Caco-2 (cell line): ENCODE data around the gene GATM. TPM values are rescaled to one million over a fixed set of nuclear protein-coding genes. Genes with fewer than 3 reads are reported as not detected.
"Not testable (repeated sequence)": the region's sequence is repeated elsewhere in the genome, so short reads cannot be mapped to it uniquely, and the experiment has no call there.

Source experiments
- BruUV-seq: library from RNA; stranded (reverse); fragments of 400-500 nt; replicated peaks from 2 replicates; lab custom pipeline; 2021; lab: Mats Ljungman, UMichigan
- CTCF ChIA-PET: fragments of 300-600 bp; sonication (Branson Sonifier 250); formaldehyde crosslinking; loops from one replicate; lab custom pipeline; 2022; ENCODE audit warnings: antibody characterized with exemption; lab: Charles Lee
- POLR2A ChIA-PET: fragments of 300-600 bp; sonication (Branson Sonifier 250); formaldehyde crosslinking; loops from one replicate; lab custom pipeline; 2022; ENCODE audit warnings: antibody characterized with exemption; lab: Charles Lee
- DNase-seq, 2 experiments: peaks; one replicate each; pipeline versions ENCODE4 v3.0.0 to v3.0.0-alpha.2; 2020 to 2022
- H3K27me3 ChIP-seq: replicated peaks from 2 replicates; pipeline ENCODE4 v1.6.0; 2011; ENCODE audit warnings: low read length; ENCODE audit not compliant: control insufficient read depth, insufficient read depth
- H3K36me3 ChIP-seq: 2 replicates; pipeline ENCODE4 v1.5.1; 2011; ENCODE audit warnings: low read length; ENCODE audit not compliant: control insufficient read depth, insufficient read depth
- H3K4me1 ChIP-seq: fragments of 250-450 bp; sonication (Bioruptor Pico); 2 replicates; pipeline ENCODE4 v1.5.1; 2020; ENCODE audit warnings: mild to moderate bottlenecking
- H3K4me3 ChIP-seq: 2 replicates; pipeline ENCODE4 v1.5.1; 2011; ENCODE audit warnings: low read depth, mild to moderate bottlenecking, control low read depth, low read length
- H3K9me3 ChIP-seq: fragments of 250-450 bp; sonication (Bioruptor Pico); 2 replicates; pipeline ENCODE4 v1.5.1; 2020; ENCODE audit warnings: mild to moderate bottlenecking, moderate library complexity
- H3K27ac Mint-ChIP-seq: one replicate; pipeline ENCODE4 v1.8.0; 2022; ENCODE audit warnings: mixed read lengths; ENCODE audit not compliant: unreplicated experiment
- H3K27me3 Mint-ChIP-seq: one replicate; pipeline ENCODE4 v1.8.0; 2022; ENCODE audit warnings: mixed read lengths; ENCODE audit not compliant: insufficient read depth, unreplicated experiment
- H3K36me3 Mint-ChIP-seq: one replicate; pipeline ENCODE4 v1.8.0; 2022; ENCODE audit warnings: mild to moderate bottlenecking, mixed read lengths; ENCODE audit not compliant: insufficient read depth, unreplicated experiment
- H3K4me1 Mint-ChIP-seq: one replicate; pipeline ENCODE4 v1.8.0; 2022; ENCODE audit warnings: low read depth, mixed read lengths; ENCODE audit not compliant: unreplicated experiment
- H3K4me3 Mint-ChIP-seq: one replicate; pipeline ENCODE4 v1.8.0; 2022; ENCODE audit warnings: mild to moderate bottlenecking, moderate library complexity, mixed read lengths; ENCODE audit not compliant: unreplicated experiment
- H3K9me3 Mint-ChIP-seq: one replicate; pipeline ENCODE4 v1.8.0; 2022; ENCODE audit warnings: mixed read lengths; ENCODE audit not compliant: unreplicated experiment
- CTCF ChIP-seq, 2 experiments: fragments of 200-600 bp in 1 of 2; IDR thresholded peaks; 1 replicate in 1 of 2; 2 replicates in 1 of 2; pipeline versions ENCODE4 v1.5.1 to v1.8.0; 2011 to 2022; ENCODE audit warnings: antibody characterized with exemption in 1 of 2, control low read depth in 1 of 2, inconsistent platforms in 1 of 2, low read depth in 1 of 2, low read length in 1 of 2, mild to moderate bottlenecking in 1 of 2, moderate library complexity in 1 of 2; ENCODE audit not compliant: insufficient read depth in 1 of 2, severe bottlenecking in 1 of 2, unreplicated experiment in 1 of 2
- intact Hi-C: fragments of 100-400 bp; cut with micrococcal nuclease; formaldehyde crosslinking; loops from one replicate; pipeline ENCODE4 v1.10.0; 2022; ENCODE audit not compliant: unreplicated experiment
- total RNA-seq: library from RNA; stranded (reverse); gene quantifications from 2 replicates; pipeline ENCODE4 v1.2.3, GENCODE V29; 2022

Gene GATM
- total RNA-seq, 1 experiment from 2014 or later, result 4.4 TPM

- TF ChIP-seq CTCF (IDR thresholded peaks at IDR 0.05; ENCODE audit: insufficient read depth in 1 of 2, low read depth in 1 of 2, low read length in 1 of 2, severe bottlenecking in 1 of 2, unreplicated experiment in 1 of 2), result no peak
- Histone ChIP-seq H3K36me3 (no peaks in the 10 kb centered on the region), H3K27me3 (no peaks in the 10 kb centered on the region), H3K4me3 (no peak overlapping the region), H3K9me3 (no peaks in the 10 kb centered on the region), H3K4me1 (peaks cover 49% of the 10 kb centered on the region)
- H3K27ac Mint-ChIP-seq, result no peak overlapping the region
- H3K4me3 Mint-ChIP-seq, result no peak overlapping the region
- intact Hi-C loops, result no loop called here
- no peaks in the 10 kb centered on the region for H3K27me3 Mint-ChIP-seq
- BruUV-seq, result no TSS peak
- H3K9me3 Mint-ChIP-seq, result no peaks in the 10 kb centered on the region
- H3K36me3 Mint-ChIP-seq, result no peaks in the 10 kb centered on the region
- no peak for DNase-seq
- POLR2A ChIA-PET, result no interaction called here
- peaks cover 41% of the 10 kb centered on the region for H3K4me1 Mint-ChIP-seq
- CTCF ChIA-PET, result no interaction called here
Measured at GRCh38 chr15:45373976-45374375, 4.4 kb downstream of the GATM start.

GRCh38 chr15:45372041-45372995 lies 6.0 kb downstream of the GATM start:
- no TSS peak for BruUV-seq
- H3K9me3 Mint-ChIP-seq, result no peaks in the 10 kb centered on the region
- peak in 1 of 2 experiments; percentile 18 for TF ChIP-seq CTCF (IDR thresholded peaks at IDR 0.05; ENCODE audit: insufficient read depth in 1 of 2, low read depth in 1 of 2, low read length in 1 of 2, severe bottlenecking in 1 of 2, unreplicated experiment in 1 of 2)
- Histone ChIP-seq H3K27me3 (no peaks in the 10 kb centered on the region), H3K4me1 (peaks cover 48% of the 10 kb centered on the region), H3K9me3 (no peaks in the 10 kb centered on the region), H3K4me3 (no peak overlapping the region), H3K36me3 (no peaks in the 10 kb centered on the region)
- H3K4me3 Mint-ChIP-seq, result peak overlapping the region; percentile 27
- DNase-seq, result no peak
- ChIA-PET CTCF (interaction anchor here (0.5 to 1.1 kb wide), 2 partner anchors 9 to 62 kb away, joined by 3 to 4 read pairs; no protein-coding TSS in a partner anchor), POLR2A (no interaction called here)
- intact Hi-C loops, result no loop called here
- H3K36me3 Mint-ChIP-seq, result no peaks in the 10 kb centered on the region
- no peaks in the 10 kb centered on the region for H3K27me3 Mint-ChIP-seq
- no peak overlapping the region for H3K27ac Mint-ChIP-seq
- peaks cover 41% of the 10 kb centered on the region for H3K4me1 Mint-ChIP-seq

GRCh38 chr15:45371546-45371945 lies 6.8 kb downstream of the GATM start:
- no peak overlapping the region for H3K27ac Mint-ChIP-seq
- POLR2A ChIA-PET, result no interaction called here
- H3K4me3 Mint-ChIP-seq, result no peak overlapping the region
- TF ChIP-seq CTCF (IDR thresholded peaks at IDR 0.05; ENCODE audit: insufficient read depth in 1 of 2, low read depth in 1 of 2, low read length in 1 of 2, severe bottlenecking in 1 of 2, unreplicated experiment in 1 of 2), result no peak
- CTCF ChIA-PET, result interaction anchor here (0.5 kb wide), 1 partner anchor 61 kb away, joined by 4 read pairs; no protein-coding TSS in a partner anchor
- Histone ChIP-seq H3K4me3 (no peak overlapping the region), H3K36me3 (no peaks in the 10 kb centered on the region), H3K9me3 (no peaks in the 10 kb centered on the region), H3K4me1 (peaks cover 40% of the 10 kb centered on the region), H3K27me3 (no peaks in the 10 kb centered on the region)
- BruUV-seq, result no TSS peak
- no peaks in the 10 kb centered on the region for H3K27me3 Mint-ChIP-seq
- no peaks in the 10 kb centered on the region for H3K36me3 Mint-ChIP-seq
- no peak for DNase-seq
- no peaks in the 10 kb centered on the region for H3K9me3 Mint-ChIP-seq
- intact Hi-C loops, result no loop called here
- H3K4me1 Mint-ChIP-seq, result peaks cover 33% of the 10 kb centered on the region

- H3K4me3 Mint-ChIP-seq, H3K36me3 Mint-ChIP-seq, H3K27me3 ChIP-seq, H3K9me3 Mint-ChIP-seq, H3K27me3 Mint-ChIP-seq, H3K4me3 ChIP-seq, H3K36me3 ChIP-seq, intact Hi-C loops, BruUV-seq, H3K27ac Mint-ChIP-seq, DNase-seq, H3K9me3 ChIP-seq, POLR2A ChIA-PET: not testable (repeated sequence)
- peaks cover 18% of the 10 kb centered on the region for H3K4me1 Mint-ChIP-seq
- H3K4me1 ChIP-seq, result peaks cover 27% of the 10 kb centered on the region
- CTCF ChIA-PET, result interaction anchor here (0.7 kb wide), 1 partner anchor 114 kb away, joined by 6 read pairs; no protein-coding TSS in a partner anchor
Measured at GRCh38 chr15:45370042-45370441, 8.3 kb downstream of the GATM start.
